Measurements from ENCODE around the gene WNT11.

Gene WNT11

DNA sequence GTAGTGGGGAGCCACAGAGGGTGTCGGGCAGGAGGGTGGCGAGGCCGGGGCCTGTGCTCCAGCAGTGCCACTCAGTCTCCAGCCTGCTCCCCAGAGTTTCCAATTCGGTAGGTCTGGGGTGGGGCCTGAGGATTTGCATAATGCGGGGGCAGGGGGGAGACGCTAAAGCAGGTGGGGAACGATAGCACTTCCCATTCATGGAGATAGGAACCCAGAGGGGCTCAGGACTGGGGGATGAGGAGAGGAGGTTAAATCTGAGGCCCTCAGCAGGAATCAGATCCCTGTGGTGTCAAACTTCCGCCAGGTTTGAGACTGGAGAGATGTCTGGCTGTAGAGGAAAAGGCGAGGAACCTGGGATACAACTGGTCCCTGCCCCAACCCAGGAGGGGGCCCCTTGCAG lies 29.8 kb downstream of the WNT11 start:
- TF ChIP-seq, protein P1, sequence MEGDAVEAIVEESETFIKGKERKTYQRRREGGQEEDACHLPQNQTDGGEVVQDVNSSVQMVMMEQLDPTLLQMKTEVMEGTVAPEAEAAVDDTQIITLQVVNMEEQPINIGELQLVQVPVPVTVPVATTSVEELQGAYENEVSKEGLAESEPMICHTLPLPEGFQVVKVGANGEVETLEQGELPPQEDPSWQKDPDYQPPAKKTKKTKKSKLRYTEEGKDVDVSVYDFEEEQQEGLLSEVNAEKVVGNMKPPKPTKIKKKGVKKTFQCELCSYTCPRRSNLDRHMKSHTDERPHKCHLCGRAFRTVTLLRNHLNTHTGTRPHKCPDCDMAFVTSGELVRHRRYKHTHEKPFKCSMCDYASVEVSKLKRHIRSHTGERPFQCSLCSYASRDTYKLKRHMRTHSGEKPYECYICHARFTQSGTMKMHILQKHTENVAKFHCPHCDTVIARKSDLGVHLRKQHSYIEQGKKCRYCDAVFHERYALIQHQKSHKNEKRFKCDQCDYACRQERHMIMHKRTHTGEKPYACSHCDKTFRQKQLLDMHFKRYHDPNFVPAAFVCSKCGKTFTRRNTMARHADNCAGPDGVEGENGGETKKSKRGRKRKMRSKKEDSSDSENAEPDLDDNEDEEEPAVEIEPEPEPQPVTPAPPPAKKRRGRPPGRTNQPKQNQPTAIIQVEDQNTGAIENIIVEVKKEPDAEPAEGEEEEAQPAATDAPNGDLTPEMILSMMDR (IDR thresholded peaks at IDR 0.05; ENCODE audit: extremely low read depth, missing control alignments), result no peak
- no peak for DNase-seq (ENCODE audit: low spot score)

DNA sequence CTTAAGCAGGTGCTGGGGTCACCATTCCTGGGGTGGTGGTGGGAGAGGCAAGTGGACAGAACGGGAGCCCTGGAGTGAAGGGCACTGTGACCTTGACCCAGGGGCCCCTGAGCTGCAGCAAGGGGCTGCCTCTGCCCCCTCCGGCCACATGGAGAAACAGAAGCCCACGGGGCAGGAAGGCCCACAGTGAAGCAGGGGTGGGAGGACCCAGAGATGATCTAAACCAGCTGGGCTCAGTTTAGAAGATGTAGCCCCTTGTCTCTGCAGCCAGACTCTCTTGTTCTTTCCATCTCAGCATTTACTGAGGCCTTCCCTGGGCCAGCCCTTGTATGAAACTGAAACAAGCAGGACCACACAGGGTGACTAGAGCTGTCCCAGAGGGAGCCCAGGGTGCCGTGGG lies 30.5 kb downstream of the WNT11 start:
- no peak for DNase-seq (ENCODE audit: low spot score)
- TF ChIP-seq, protein P1 (IDR thresholded peaks at IDR 0.05; ENCODE audit: extremely low read depth, missing control alignments), result no peak

DNA sequence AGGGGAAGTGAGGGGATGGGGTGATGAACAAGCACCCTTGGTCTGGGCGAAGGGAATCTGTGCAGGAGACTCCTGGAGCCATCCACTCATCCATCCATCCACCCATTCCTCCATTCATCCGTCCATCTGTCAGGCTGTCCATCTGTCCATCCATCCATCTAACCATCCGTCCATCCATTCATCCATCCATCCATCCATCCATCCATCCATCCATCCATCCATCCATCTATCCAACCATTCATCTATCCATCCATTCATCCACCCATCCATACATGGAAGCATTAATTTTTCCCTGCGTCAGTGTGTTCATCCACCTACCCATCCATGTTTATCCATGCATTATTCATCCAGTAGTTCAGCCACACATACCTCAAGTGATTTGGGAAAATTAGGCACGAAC lies 32.0 kb downstream of the WNT11 start:
- TF ChIP-seq, protein P1 (IDR thresholded peaks at IDR 0.05; ENCODE audit: extremely low read depth, missing control alignments), result no peak
- no peak for DNase-seq (ENCODE audit: low spot score)

DNA sequence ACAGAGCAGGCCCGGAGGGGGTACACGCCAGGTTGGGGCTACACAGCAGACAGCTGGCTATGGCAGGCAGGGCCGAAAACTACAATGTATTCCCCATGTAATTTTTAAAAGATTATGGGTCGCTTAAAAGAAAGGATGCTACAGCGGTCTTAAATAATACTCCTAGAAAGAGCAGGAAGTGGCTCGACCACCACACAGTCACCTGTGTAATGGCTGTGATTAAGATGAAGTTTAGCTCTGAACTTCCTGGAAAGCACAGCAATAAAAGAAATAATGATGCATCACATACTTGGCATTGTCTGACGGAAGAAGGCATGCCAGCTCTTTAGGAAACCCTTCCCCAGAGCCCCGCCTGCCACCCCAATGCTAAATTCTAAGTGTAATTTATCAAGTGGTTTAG lies 32.6 kb downstream of the WNT11 start:
- no peak for DNase-seq (ENCODE audit: low spot score)
- TF ChIP-seq, protein P1 (IDR thresholded peaks at IDR 0.05; ENCODE audit: extremely low read depth, missing control alignments), result no peak

DNA sequence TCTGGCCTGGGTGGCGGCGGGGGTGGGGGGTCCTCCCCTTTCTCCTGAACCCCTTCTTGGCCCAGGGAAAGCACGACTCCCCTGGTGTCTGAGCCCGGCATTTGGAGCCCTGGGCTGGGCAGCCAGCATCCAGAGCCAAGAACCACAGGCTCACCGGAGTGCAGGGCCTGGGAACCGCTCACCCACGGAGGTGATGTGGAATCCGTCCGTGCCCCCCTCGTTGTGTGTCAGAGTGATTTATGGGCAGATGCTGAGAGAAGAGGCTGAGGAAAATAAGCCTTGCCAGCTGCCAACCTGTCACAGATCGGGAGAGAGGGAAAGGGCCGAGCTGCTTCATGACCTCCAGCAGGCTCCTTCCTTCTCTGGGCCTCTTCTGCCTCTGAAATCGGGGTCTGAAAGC lies 33.7 kb downstream of the WNT11 start:
- TF ChIP-seq, protein P1 (IDR thresholded peaks at IDR 0.05; ENCODE audit: extremely low read depth, missing control alignments), result no peak
- DNase-seq (ENCODE audit: low spot score), result no peak

DNA sequence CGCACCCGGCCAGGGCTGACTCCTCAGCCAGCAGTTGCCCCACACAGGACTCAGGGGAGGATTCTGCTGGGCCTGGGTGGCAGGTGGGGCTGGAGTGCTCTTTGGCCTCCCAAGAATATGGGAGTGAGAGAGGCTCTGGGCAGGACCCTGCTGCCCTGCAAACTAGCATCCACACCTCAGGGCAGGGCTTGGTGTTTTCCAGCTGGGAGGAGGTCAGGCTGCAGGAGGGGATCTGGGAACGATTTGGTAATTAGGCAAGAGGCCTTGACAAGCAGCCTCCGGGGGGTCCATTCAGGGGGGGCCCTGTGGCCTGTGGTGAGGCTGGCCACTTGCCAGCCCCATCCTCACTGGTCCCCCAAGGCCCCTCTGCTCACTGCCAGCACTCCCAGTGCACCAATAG lies 35.8 kb downstream of the WNT11 start:
- DNase-seq (ENCODE audit: low spot score), result no peak
- TF ChIP-seq, protein P1 (IDR thresholded peaks at IDR 0.05; ENCODE audit: extremely low read depth, missing control alignments), result no peak

DNA sequence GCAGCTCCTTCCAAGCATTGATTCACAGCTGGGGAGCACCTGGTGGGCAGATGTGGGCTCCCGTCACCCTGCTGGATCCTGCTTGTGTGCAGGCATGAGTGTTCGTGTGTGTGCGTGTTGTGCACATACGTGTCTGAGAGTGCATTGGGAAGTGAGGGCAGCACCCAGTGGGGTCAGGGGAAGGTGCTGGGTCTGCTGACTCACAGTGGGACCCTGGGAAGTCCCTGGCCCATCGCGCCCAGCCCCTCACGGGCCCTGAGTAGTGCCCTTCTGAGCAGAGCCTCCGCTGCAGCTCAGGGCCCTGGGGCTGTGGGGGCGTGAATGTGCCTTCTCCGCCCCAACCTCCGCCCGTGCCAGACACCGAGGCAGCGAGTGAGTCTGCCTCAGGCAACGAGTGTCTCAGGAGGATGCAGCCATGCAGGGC lies 36.8 kb downstream of the WNT11 start:
- TF ChIP-seq, protein P1 (IDR thresholded peaks at IDR 0.05; ENCODE audit: extremely low read depth, missing control alignments), result no peak
- no peak for DNase-seq (ENCODE audit: low spot score)
